GM12864 (cell line): Measurements from ENCODE around the gene TBC1D14.
"Not testable (repeated sequence)": the region's sequence is repeated elsewhere in the genome, so short reads cannot be mapped to it uniquely, and the experiment has no call there.

Experiments
- DNase-seq: peaks from one replicate; pipeline ENCODE4 v3.0.0-alpha.2; 2011; ENCODE audit warnings: low read depth
- H3K4me3 ChIP-seq: 2 replicates; pipeline ENCODE4 v1.5.1; 2011; ENCODE audit warnings: mild to moderate bottlenecking, low read depth, low read length, control low read depth
- TF ChIP-seq, protein P1 (sequence below): IDR thresholded peaks from 2 replicates; pipeline ENCODE4 v1.5.1; 2011; ENCODE audit warnings: low read depth, mild to moderate bottlenecking, moderate library complexity, low read length, control low read depth, inconsistent platforms; ENCODE audit errors: missing control alignments

TBC1D14 gene

GRCh38 chr4:7074426-7074825 is 164.8 kb downstream of the TBC1D14 start:
- H3K4me3 ChIP-seq, result no peak overlapping the region
- TF ChIP-seq, protein P1, sequence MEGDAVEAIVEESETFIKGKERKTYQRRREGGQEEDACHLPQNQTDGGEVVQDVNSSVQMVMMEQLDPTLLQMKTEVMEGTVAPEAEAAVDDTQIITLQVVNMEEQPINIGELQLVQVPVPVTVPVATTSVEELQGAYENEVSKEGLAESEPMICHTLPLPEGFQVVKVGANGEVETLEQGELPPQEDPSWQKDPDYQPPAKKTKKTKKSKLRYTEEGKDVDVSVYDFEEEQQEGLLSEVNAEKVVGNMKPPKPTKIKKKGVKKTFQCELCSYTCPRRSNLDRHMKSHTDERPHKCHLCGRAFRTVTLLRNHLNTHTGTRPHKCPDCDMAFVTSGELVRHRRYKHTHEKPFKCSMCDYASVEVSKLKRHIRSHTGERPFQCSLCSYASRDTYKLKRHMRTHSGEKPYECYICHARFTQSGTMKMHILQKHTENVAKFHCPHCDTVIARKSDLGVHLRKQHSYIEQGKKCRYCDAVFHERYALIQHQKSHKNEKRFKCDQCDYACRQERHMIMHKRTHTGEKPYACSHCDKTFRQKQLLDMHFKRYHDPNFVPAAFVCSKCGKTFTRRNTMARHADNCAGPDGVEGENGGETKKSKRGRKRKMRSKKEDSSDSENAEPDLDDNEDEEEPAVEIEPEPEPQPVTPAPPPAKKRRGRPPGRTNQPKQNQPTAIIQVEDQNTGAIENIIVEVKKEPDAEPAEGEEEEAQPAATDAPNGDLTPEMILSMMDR, result no peak
- no peak for DNase-seq

DNA sequence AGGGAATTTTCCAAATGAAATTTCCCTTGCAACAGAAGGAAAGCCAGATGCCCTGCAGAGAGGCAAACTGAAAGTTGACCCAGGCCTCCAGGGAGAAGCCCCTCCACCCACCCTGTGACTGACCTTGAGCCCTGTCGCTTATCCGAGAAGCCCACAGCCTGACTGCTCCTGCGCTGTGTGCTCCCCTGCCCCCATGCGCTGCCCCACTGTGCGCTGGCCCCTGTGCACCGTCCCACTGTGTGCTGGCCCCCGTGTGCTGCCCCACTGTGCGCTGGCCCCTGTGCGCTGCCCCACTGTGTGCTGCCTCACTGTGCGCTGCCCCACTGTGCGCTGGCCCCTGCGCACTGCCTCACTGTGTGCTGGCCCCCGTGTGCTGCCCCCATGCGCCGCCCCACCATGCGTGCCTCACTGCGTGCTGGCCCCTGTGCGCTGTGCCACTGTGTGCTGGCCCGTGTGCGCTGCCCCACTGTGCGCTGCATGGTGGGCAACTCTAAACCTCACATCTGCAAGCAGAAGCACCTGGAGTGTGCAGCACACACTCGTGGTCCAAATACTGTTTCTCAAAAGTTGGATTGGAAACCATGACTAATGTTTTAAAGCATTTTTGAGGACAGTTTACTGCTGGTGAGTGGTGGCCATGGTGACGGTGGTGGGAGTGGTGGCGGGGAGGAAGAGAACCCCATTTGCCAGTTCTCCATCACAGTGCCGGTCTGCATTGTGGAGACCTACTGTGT is 166.5 kb downstream of the TBC1D14 start:
- no peak for DNase-seq
- TF ChIP-seq, protein P1, result no peak
- H3K4me3 ChIP-seq, result no peak overlapping the region

- no peak overlapping the region for H3K4me3 ChIP-seq
- TF ChIP-seq, protein P1, result no peak
- no peak for DNase-seq
Observed at GRCh38 chr4:7076696-7077082, 167.1 kb downstream of the TBC1D14 start.

DNA sequence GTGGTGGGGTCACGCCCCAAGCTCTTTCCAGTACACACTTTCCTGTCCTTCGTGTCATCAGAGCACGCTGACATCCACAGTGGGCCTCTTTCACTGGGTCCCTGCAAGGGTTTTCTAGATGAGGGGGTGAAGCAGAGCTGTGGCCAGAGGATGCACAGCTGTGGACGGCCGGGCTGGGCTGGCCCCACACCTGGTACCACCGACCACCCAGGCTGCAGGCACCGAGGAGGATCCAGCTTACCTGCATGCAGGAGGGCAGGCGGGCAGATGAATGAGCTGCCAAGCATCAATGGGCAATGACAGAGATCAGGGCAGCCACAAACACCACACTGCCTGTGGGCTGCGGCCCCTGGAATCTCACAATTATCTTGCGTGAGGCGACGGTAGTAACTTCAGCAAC is 167.7 kb downstream of the TBC1D14 start:
- TF ChIP-seq, protein P1, result no peak
- no peak overlapping the region for H3K4me3 ChIP-seq
- no peak for DNase-seq

GRCh38 chr4:7078025-7078424 is 168.4 kb downstream of the TBC1D14 start:
- no peak for DNase-seq
- TF ChIP-seq, protein P1, result no peak
- H3K4me3 ChIP-seq, result no peak overlapping the region

GRCh38 chr4:7079483-7079882 is 169.9 kb downstream of the TBC1D14 start:
- DNase-seq, H3K4me3 ChIP-seq: not testable (repeated sequence)

GRCh38 chr4:7079909-7080308 is 170.3 kb downstream of the TBC1D14 start:
- H3K4me3 ChIP-seq, DNase-seq: not testable (repeated sequence)
